ENCODE data around the gene TMEM255B.

- TF ChIP-seq CTCF (IDR thresholded peaks at IDR 0.05; ENCODE audit: low read length) (no peak), EZH2phosphoT487 (IDR thresholded peaks at IDR 0.05; ENCODE audit: low read length) (no peak)
Observed at GRCh38 chr13:113770441-113770840, 11.4 kb downstream of the TMEM255B start.
